GM12864 (cell line): Measurements from ENCODE around the gene UBA7.

Experiments used
- DNase-seq: peaks from one replicate; pipeline ENCODE4 v3.0.0-alpha.2; 2011; ENCODE audit warnings: low read depth
- H3K4me3 ChIP-seq: 2 replicates; pipeline ENCODE4 v1.5.1; 2011; ENCODE audit warnings: mild to moderate bottlenecking, low read depth, low read length, control low read depth
- TF ChIP-seq, protein P1 (sequence below): IDR thresholded peaks from 2 replicates; pipeline ENCODE4 v1.5.1; 2011; ENCODE audit warnings: low read depth, mild to moderate bottlenecking, moderate library complexity, low read length, control low read depth, inconsistent platforms; ENCODE audit errors: missing control alignments

Gene UBA7, protein sequence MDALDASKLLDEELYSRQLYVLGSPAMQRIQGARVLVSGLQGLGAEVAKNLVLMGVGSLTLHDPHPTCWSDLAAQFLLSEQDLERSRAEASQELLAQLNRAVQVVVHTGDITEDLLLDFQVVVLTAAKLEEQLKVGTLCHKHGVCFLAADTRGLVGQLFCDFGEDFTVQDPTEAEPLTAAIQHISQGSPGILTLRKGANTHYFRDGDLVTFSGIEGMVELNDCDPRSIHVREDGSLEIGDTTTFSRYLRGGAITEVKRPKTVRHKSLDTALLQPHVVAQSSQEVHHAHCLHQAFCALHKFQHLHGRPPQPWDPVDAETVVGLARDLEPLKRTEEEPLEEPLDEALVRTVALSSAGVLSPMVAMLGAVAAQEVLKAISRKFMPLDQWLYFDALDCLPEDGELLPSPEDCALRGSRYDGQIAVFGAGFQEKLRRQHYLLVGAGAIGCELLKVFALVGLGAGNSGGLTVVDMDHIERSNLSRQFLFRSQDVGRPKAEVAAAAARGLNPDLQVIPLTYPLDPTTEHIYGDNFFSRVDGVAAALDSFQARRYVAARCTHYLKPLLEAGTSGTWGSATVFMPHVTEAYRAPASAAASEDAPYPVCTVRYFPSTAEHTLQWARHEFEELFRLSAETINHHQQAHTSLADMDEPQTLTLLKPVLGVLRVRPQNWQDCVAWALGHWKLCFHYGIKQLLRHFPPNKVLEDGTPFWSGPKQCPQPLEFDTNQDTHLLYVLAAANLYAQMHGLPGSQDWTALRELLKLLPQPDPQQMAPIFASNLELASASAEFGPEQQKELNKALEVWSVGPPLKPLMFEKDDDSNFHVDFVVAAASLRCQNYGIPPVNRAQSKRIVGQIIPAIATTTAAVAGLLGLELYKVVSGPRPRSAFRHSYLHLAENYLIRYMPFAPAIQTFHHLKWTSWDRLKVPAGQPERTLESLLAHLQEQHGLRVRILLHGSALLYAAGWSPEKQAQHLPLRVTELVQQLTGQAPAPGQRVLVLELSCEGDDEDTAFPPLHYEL

DNA sequence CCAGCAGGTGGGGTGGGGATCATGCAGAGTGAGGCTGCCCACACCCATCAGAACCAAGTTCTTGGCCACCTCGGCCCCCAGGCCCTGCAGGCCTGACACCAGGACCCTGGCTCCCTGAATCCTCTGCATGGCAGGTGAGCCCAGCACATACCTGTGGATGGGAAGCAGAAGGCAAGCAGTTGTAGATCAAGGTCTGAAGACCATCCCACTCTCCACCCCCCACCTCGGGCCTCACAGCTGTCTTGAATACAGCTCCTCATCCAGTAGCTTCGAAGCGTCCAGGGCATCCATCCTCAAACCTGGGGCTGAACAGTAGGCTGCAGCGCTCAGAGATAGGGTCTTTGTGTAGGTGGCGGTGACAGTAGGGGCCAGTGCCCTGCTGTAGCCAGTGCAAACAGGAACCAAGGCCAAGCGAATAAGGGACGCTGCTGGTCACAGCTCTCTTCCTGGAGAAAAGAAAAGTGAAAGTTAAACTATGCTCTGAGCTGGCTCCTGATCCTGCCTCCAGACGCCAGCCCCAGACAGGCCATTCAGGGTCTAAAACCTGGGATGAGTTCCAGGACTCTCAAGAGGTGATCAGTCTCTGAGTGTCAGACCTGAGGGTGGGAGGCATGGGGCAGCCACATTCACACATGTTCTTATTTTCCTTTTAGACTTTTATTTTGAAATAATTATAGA, at the start of gene UBA7:
UBA7 (minus strand) TSS at position 457 of the 678 bp plus-strand sequence; CDS start at position 291, 166 bp downstream.
- DNase-seq, result no peak
- H3K4me3 ChIP-seq, result peak within 1 kb of the TSS; percentile 70

DNA sequence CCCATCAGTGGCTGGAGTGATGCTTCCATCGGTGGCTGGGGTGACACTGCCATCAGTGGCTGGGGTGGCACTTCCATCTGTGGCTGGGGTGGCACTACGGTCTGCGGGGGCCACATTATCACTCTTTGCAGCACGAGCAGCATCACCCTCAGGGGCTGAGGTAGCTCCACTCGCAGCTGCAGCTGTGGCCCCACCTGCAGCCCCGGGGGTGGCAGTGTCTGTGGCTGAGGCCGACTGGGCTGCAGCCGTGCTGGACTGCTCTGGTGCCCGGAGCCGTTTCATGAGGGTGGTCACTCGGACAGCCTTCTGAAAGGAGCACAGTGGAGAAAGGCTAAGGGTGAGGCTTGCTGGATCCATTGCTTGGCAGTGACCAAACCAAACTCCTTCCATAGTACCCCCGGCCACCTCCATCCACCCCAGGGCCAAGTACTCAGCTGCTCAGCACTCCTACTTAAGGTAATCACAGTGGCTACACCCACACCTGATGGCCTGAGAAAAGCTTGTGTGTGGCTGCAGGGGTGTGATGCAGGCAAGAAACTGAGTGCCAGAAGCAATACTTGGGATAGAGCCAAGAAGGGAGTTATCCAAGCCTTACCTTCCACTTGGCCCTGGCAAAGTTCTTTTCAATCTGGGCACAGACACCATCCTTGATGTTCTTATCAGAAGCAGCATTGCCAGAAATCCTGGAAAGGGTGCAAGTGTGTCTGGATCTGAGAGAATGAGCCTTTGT, 46.0 kb upstream of the UBA7 start:
- DNase-seq, result no peak
- no peak overlapping the region for H3K4me3 ChIP-seq
- TF ChIP-seq, protein P1, sequence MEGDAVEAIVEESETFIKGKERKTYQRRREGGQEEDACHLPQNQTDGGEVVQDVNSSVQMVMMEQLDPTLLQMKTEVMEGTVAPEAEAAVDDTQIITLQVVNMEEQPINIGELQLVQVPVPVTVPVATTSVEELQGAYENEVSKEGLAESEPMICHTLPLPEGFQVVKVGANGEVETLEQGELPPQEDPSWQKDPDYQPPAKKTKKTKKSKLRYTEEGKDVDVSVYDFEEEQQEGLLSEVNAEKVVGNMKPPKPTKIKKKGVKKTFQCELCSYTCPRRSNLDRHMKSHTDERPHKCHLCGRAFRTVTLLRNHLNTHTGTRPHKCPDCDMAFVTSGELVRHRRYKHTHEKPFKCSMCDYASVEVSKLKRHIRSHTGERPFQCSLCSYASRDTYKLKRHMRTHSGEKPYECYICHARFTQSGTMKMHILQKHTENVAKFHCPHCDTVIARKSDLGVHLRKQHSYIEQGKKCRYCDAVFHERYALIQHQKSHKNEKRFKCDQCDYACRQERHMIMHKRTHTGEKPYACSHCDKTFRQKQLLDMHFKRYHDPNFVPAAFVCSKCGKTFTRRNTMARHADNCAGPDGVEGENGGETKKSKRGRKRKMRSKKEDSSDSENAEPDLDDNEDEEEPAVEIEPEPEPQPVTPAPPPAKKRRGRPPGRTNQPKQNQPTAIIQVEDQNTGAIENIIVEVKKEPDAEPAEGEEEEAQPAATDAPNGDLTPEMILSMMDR, result no peak

More for the DNA sequence above, at the start of gene UBA7:
- TF ChIP-seq, protein P1, result no peak

DNA sequence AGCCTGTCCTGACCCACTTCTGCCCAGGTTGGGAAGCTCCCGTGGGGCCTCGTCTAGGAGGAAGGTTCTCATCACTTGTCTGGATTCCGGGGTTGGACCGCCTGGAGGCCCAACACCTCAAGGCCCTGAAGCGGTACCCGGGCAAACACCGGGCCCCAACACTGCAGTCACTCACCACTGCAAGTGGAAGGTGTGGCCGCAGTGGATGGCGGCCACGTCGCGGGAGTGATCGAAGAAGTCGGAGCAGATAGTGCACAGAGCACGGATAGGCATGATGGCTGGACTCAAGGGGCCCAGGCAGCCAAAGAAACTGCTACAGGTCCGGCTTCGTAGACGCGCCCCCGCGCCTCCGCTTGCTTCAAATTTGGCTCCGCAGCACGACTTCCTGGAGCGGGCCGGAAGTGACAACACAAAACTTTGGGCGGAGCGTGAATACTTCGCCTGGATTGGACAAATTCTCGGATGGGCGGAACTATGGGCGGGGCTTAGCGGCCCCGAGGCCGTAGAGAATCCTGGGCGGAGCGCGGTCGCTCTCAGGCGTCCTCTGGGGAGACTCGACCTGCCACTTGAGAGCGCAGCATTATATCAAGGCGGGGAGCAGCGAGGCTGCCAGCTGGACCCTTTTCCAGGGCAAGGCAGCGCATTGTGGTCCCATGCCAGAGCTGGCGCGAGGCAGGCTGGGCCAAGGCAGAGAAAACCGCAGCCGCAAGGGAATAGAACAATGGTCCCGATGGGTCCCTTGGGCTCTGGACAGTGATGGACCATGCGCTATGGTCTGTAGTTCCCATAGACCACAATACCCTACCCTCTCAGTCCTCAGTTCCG, 42.6 kb upstream of the UBA7 start, which contains the start of gene TRAIP:
TRAIP (minus strand) TSS at position 384 of the 825 bp plus-strand sequence; CDS start at position 273, 111 bp downstream.
- DNase-seq, result peak; percentile 83
- TF ChIP-seq, protein P1, result no peak
- peak within 1 kb of the TSS; percentile 66 for H3K4me3 ChIP-seq

DNA sequence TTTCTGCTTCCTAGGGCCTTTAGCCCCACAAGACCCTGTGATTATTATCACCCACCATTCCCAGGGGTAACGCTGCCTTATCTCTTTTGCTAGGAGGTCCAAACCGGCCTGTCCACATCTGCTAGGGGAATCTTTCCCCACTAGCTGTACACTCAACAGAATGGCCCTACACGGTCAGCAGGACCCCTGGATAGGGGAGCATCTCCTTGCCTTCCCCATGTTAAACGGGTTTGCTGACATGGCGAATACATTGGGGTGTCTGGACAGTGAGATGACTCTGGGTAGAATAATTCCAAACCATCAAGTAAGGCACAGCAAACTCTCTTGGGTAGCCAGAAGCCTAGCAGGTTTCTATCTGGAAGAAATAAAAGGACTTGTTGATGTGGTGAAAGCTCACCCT, 41.9 kb upstream of the UBA7 start:
- TF ChIP-seq, protein P1, result no peak
- DNase-seq, result no peak
- peak overlapping the region; percentile 66 for H3K4me3 ChIP-seq

DNA sequence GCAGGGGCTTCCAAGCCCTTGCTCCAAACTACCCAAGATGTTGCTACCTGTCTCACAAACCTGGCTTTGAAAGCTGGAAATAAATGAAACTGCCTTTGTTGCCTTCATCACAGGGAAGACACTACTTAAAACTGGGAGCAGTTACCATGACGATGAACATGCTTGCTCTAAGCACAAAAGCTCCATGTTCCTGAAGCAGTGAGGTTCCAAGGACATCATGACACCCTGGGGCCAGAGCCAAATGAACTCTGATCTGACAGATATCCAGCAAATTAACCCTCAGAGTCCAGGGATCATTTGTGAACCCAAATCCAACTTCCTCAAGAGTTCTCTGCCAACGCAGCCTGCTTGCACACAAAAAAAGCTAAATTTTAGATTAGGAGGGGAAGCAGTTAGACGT, 31.9 kb upstream of the UBA7 start:
- TF ChIP-seq, protein P1, result no peak
- no peak for DNase-seq
- H3K4me3 ChIP-seq, result no peak overlapping the region
